ENCODE data around the gene DUSP19.

DNA sequence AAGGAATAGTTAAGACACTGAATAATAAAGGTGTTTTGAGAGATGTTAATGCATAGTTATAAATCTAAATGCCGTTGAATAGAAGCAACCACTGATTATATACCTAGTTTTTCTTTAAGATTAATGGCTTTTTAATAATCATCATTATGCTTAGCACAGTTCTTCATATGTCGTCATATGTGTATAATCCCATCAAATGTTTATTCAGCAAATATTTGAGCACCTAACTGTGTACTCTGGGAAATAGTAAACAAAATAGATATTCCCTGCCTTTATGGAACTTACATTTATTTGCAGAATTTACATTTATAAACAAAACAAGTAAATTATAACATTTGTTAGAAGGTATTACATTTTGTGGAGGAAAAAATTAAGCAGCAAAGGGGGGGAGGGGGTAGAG is 55.5 kb downstream of the DUSP19 start:
- TF ChIP-seq, protein P1, sequence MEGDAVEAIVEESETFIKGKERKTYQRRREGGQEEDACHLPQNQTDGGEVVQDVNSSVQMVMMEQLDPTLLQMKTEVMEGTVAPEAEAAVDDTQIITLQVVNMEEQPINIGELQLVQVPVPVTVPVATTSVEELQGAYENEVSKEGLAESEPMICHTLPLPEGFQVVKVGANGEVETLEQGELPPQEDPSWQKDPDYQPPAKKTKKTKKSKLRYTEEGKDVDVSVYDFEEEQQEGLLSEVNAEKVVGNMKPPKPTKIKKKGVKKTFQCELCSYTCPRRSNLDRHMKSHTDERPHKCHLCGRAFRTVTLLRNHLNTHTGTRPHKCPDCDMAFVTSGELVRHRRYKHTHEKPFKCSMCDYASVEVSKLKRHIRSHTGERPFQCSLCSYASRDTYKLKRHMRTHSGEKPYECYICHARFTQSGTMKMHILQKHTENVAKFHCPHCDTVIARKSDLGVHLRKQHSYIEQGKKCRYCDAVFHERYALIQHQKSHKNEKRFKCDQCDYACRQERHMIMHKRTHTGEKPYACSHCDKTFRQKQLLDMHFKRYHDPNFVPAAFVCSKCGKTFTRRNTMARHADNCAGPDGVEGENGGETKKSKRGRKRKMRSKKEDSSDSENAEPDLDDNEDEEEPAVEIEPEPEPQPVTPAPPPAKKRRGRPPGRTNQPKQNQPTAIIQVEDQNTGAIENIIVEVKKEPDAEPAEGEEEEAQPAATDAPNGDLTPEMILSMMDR (IDR thresholded peaks at IDR 0.05; ENCODE audit: low read depth, low read length, missing input control) = no peak
- TF ChIP-seq RAD21 (IDR thresholded peaks at IDR 0.05) (no peak), RXRA (IDR thresholded peaks at IDR 0.05) (no peak), SP1 (IDR thresholded peaks at IDR 0.05) (no peak), FOXA1 (IDR thresholded peaks at IDR 0.05) (no peak), JUND (IDR thresholded peaks at IDR 0.05) (no peak), MAX (IDR thresholded peaks at IDR 0.05) (no peak), YY1 (IDR thresholded peaks at IDR 0.05) (no peak), HNF4A (conservative IDR thresholded peaks at IDR 0.05) (no peak), EGR1 (IDR thresholded peaks at IDR 0.05; ENCODE audit: low read depth in 2 of 2) (no peak)
- TF ChIP-seq, protein P2, sequence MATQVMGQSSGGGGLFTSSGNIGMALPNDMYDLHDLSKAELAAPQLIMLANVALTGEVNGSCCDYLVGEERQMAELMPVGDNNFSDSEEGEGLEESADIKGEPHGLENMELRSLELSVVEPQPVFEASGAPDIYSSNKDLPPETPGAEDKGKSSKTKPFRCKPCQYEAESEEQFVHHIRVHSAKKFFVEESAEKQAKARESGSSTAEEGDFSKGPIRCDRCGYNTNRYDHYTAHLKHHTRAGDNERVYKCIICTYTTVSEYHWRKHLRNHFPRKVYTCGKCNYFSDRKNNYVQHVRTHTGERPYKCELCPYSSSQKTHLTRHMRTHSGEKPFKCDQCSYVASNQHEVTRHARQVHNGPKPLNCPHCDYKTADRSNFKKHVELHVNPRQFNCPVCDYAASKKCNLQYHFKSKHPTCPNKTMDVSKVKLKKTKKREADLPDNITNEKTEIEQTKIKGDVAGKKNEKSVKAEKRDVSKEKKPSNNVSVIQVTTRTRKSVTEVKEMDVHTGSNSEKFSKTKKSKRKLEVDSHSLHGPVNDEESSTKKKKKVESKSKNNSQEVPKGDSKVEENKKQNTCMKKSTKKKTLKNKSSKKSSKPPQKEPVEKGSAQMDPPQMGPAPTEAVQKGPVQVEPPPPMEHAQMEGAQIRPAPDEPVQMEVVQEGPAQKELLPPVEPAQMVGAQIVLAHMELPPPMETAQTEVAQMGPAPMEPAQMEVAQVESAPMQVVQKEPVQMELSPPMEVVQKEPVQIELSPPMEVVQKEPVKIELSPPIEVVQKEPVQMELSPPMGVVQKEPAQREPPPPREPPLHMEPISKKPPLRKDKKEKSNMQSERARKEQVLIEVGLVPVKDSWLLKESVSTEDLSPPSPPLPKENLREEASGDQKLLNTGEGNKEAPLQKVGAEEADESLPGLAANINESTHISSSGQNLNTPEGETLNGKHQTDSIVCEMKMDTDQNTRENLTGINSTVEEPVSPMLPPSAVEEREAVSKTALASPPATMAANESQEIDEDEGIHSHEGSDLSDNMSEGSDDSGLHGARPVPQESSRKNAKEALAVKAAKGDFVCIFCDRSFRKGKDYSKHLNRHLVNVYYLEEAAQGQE (IDR thresholded peaks at IDR 0.05) = no peak
- TF ChIP-seq, protein P3, sequence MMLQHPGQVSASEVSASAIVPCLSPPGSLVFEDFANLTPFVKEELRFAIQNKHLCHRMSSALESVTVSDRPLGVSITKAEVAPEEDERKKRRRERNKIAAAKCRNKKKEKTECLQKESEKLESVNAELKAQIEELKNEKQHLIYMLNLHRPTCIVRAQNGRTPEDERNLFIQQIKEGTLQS (IDR thresholded peaks at IDR 0.05) = no peak

Measured in liver (tissue), 3 donors.